B cell (primary cell): ENCODE results near the gene PTGDR2. TPM values are rescaled to one million over a fixed set of nuclear protein-coding genes. Genes with fewer than 3 reads are reported as not detected.

Source experiments
- ATAC-seq: fragments of 200-7000 bp; cut with Tn5 transposase; one replicate; pipeline ENCODE4 v1.10.0; 2021; ENCODE audit warnings: low read depth, mild to moderate bottlenecking, moderate number of reproducible peaks, moderate library complexity
- CTCF ChIA-PET: fragments of 350-600 bp; sonication (Branson Sonifier 250); formaldehyde crosslinking; loops from one replicate; lab custom pipeline; 2021; ENCODE audit warnings: antibody characterized with exemption, inconsistent platforms; lab: Charles Lee
- POLR2A ChIA-PET: fragments of 350-600 bp; sonication (Branson Sonifier 250); formaldehyde crosslinking; loops from one replicate; lab custom pipeline; 2021; ENCODE audit warnings: antibody characterized with exemption; lab: Charles Lee
- DNase-seq: peaks from one replicate; pipeline ENCODE4 v3.0.0; 2013
- H2AFZ ChIP-seq: 2 replicates; pipeline ENCODE4 v1.6.1; 2012; ENCODE audit warnings: mild to moderate bottlenecking, low read depth, low read length; ENCODE audit not compliant: insufficient read depth, poor library complexity, severe bottlenecking
- H3K27ac ChIP-seq, 2 donors: 1 replicate in 1 of 2; 2 replicates in 1 of 2; pipeline ENCODE4 v1.5.1; 2012 to 2013; ENCODE audit warnings: low read length in 2 of 2, mild to moderate bottlenecking in 2 of 2, moderate library complexity in 1 of 2
- H3K27me3 ChIP-seq, 4 experiments: fragments of 200-600 bp in 1 of 4; sonication (generic) in 1 of 4; replicated peaks in 1 of 4; 1 replicate in 2 of 4; 2 replicates in 2 of 4; pipeline versions ENCODE4 v1.6.1 to v1.7.0; 2013 to 2016; ENCODE audit warnings: low read length in 3 of 4, mild to moderate bottlenecking in 2 of 4, mixed read lengths in 1 of 4, moderate library complexity in 1 of 4; ENCODE audit not compliant: insufficient read depth in 4 of 4, control insufficient read depth in 3 of 4; ENCODE audit errors: control extremely low read depth in 1 of 4
- H3K36me3 ChIP-seq, 2 experiments: replicated peaks in 1 of 2; 1 replicate in 1 of 2; 2 replicates in 1 of 2; pipeline versions ENCODE4 v1.6.1 to v1.7.1; 2013; ENCODE audit warnings: low read length in 1 of 2; ENCODE audit not compliant: insufficient read depth in 2 of 2, control insufficient read depth in 1 of 2; ENCODE audit errors: control extremely low read depth in 1 of 2, extremely low read depth in 1 of 2
- H3K4me1 ChIP-seq, 2 donors: fragments of 200-600 bp in 1 of 2; sonication (generic) in 1 of 2; 1 replicate in 1 of 2; 2 replicates in 1 of 2; pipeline versions ENCODE4 v1.5.1 to v1.6.1; 2013 to 2017; ENCODE audit warnings: low read length in 2 of 2; ENCODE audit not compliant: control insufficient read depth in 2 of 2, insufficient read depth in 2 of 2
- H3K4me2 ChIP-seq: replicated peaks from 2 replicates; pipeline ENCODE3; 2012; ENCODE audit warnings: mild to moderate bottlenecking, low read depth, low read length; ENCODE audit not compliant: poor library complexity, severe bottlenecking
- H3K4me3 ChIP-seq, 5 experiments: fragments of 200-600 bp in 1 of 5; sonication (generic) in 1 of 5; 1 replicate in 3 of 5; 2 replicates in 2 of 5; pipeline versions ENCODE4 v1.5.1 to v1.7.0; 2011 to 2016; ENCODE audit warnings: low read length in 4 of 5, mild to moderate bottlenecking in 4 of 5, low read depth in 2 of 5, control low read depth in 1 of 5, moderate library complexity in 1 of 5; ENCODE audit not compliant: insufficient read depth in 1 of 5; ENCODE audit errors: control extremely low read depth in 1 of 5, extremely low read depth in 1 of 5
- H3K79me2 ChIP-seq: fragments of 200-600 bp; sonication (generic); one replicate; pipeline ENCODE4 v1.6.0; 2016; ENCODE audit warnings: low read length; ENCODE audit not compliant: control insufficient read depth, insufficient read depth
- H3K9ac ChIP-seq: fragments of 200-600 bp; sonication (generic); 2 replicates; pipeline ENCODE4 v1.6.1; 2017; ENCODE audit warnings: mild to moderate bottlenecking, low read length, moderate library complexity
- H3K9me3 ChIP-seq, 3 donors: one replicate each; pipeline versions ENCODE4 v1.6.1 to v1.7.1; 2013; ENCODE audit warnings: low read length in 2 of 3; ENCODE audit not compliant: control insufficient read depth in 2 of 3, insufficient read depth in 1 of 3; ENCODE audit errors: control extremely low read depth in 1 of 3
- H4K20me1 ChIP-seq: 2 replicates; pipeline ENCODE4 v1.6.0; 2012; ENCODE audit warnings: mild to moderate bottlenecking, low read length; ENCODE audit not compliant: insufficient read depth, control insufficient read depth, poor library complexity, severe bottlenecking
- H3K27ac Mint-ChIP-seq: one replicate; pipeline ENCODE4 v1.8.0; 2021; ENCODE audit warnings: mixed read lengths
- H3K27me3 Mint-ChIP-seq: one replicate; pipeline ENCODE4 v1.8.0; 2021; ENCODE audit warnings: mixed read lengths
- H3K4me1 Mint-ChIP-seq: one replicate; pipeline ENCODE4 v1.8.0; 2021; ENCODE audit warnings: mixed read lengths
- H3K4me3 Mint-ChIP-seq: one replicate; pipeline ENCODE4 v1.8.0; 2021; ENCODE audit warnings: mixed read lengths
- H3K9me3 Mint-ChIP-seq: one replicate; pipeline ENCODE4 v1.8.0; 2022; ENCODE audit warnings: mixed read lengths; ENCODE audit not compliant: insufficient read depth
- EZH2 ChIP-seq: IDR thresholded peaks from 2 replicates; pipeline ENCODE4 v1.6.1; 2012; ENCODE audit warnings: borderline replicate concordance, low read depth, mild to moderate bottlenecking, moderate library complexity, low read length; ENCODE audit not compliant: insufficient read depth, poor library complexity, severe bottlenecking
- WGBS: methylation state at CpG from one replicate; pipeline ENCODE4 v1.1.5; 2013; ENCODE audit warnings: missing lambda C conversion rate; ENCODE audit not compliant: insufficient coverage; 5-methylcytosine and 5-hydroxymethylcytosine counted together
- intact Hi-C: fragments of 100-400 bp; cut with micrococcal nuclease; formaldehyde crosslinking; loops from one replicate; pipeline ENCODE4 v1.10.0; 2022
- polyA plus RNA-seq: library from polyadenylated mRNA; depleted of rRNA; stranded (reverse); fragments of >200 nt; gene quantifications from 2 replicates; pipeline ENCODE4 v1.2.3, GENCODE V29; 2012
- total RNA-seq, 2 donors: library from RNA; stranded (reverse); fragments of 120-200 nt in 1 of 2; gene quantifications; 1 replicate in 1 of 2; 2 replicates in 1 of 2; pipeline versions ENCODE4 v1.2.3 to v1.2.4, GENCODE V29; 2013 to 2022
- TF ChIP-seq, protein P1 (sequence below): fragments of 200-600 bp; IDR thresholded peaks from one replicate; pipeline ENCODE4 v1.8.0; 2022; ENCODE audit warnings: antibody characterized with exemption, mild to moderate bottlenecking

Gene PTGDR2
- total and polyA plus RNA-seq, 2 donors (not counting 1 experiment from before 2014, with no cell fraction given), result 0.03 TPM; not detected in 1

DNA sequence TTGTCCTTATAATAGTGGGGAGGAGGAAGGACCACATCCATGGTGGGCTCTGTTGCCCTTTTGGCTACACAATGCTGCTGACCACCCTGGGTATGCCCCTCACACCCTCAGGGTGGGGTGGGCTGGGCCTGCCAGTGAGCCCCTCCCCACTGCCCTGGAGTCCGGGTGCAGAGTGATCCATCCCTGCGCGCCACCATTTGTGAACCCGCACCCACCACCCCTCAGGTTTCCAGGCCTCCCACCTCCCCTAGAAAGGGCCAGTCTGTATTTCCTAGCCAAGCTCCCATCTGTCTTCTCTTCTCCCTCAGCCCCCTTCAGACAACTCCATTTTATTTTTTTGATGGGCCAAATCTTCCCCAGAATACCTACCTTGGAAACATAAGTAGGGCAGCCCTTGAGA, 45.6 kb downstream of the PTGDR2 start:
- Mint-ChIP-seq H3K27ac (no peak overlapping the region), H3K4me1 (no peaks in the 10 kb centered on the region), H3K9me3 (no peaks in the 10 kb centered on the region), H3K27me3 (peaks cover 39% of the 10 kb centered on the region), H3K4me3 (no peak overlapping the region)
- H3K4me1 ChIP-seq, result no peaks in the 10 kb centered on the region
- H3K9me3 ChIP-seq, result no peaks in the 10 kb centered on the region
- no peak overlapping the region for H3K4me3 ChIP-seq
- H3K4me2 ChIP-seq, result no peak overlapping the region
- H3K27me3 ChIP-seq, result no peaks in the 10 kb centered on the region
- no peak overlapping the region for H2AFZ ChIP-seq
- POLR2A ChIA-PET, result no interaction called here
- H3K79me2 ChIP-seq, result no peaks in the 10 kb centered on the region
- H4K20me1 ChIP-seq, result no peaks in the 10 kb centered on the region
- no peaks in the 10 kb centered on the region for H3K36me3 ChIP-seq
- WGBS, result 96% methylated on average over 4 of the region's 4 CpGs
- CTCF ChIA-PET, result no interaction called here
- intact Hi-C loops, result no loop called here
- no peak for TF ChIP-seq EZH2
- TF ChIP-seq, protein P1, sequence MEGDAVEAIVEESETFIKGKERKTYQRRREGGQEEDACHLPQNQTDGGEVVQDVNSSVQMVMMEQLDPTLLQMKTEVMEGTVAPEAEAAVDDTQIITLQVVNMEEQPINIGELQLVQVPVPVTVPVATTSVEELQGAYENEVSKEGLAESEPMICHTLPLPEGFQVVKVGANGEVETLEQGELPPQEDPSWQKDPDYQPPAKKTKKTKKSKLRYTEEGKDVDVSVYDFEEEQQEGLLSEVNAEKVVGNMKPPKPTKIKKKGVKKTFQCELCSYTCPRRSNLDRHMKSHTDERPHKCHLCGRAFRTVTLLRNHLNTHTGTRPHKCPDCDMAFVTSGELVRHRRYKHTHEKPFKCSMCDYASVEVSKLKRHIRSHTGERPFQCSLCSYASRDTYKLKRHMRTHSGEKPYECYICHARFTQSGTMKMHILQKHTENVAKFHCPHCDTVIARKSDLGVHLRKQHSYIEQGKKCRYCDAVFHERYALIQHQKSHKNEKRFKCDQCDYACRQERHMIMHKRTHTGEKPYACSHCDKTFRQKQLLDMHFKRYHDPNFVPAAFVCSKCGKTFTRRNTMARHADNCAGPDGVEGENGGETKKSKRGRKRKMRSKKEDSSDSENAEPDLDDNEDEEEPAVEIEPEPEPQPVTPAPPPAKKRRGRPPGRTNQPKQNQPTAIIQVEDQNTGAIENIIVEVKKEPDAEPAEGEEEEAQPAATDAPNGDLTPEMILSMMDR, result no peak
- DNase-seq, result no peak
- no peak overlapping the region for H3K27ac ChIP-seq
- no peak overlapping the region for H3K9ac ChIP-seq
- ATAC-seq, result no peak

DNA sequence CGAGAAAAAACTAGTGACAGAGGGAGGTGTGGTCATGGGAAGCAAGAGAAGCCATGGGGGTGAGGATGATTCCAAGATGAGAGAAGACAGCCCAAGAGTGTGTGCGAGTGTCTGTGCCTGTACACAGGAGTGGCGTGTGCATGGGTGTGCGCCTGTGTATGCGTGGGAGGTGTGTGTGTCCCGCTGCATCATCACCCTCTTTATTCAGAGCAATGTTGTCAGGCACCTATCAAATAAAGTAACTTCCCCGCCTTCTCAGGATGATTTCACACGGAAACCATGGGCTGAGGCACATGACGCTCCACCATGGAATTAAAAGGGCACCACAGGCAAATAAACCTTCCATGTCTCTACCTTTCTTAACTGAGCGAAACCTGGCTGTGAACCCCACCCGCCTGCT, 46.1 kb downstream of the PTGDR2 start:
- ChIA-PET POLR2A (no interaction called here), CTCF (no interaction called here)
- Mint-ChIP-seq H3K4me1 (no peaks in the 10 kb centered on the region), H3K4me3 (no peak overlapping the region), H3K9me3 (no peaks in the 10 kb centered on the region), H3K27ac (no peak overlapping the region), H3K27me3 (peaks cover 39% of the 10 kb centered on the region)
- H3K79me2 ChIP-seq, result no peaks in the 10 kb centered on the region
- H3K27me3 ChIP-seq, result no peaks in the 10 kb centered on the region
- H3K4me1 ChIP-seq, result no peaks in the 10 kb centered on the region
- H2AFZ ChIP-seq, result no peak overlapping the region
- DNase-seq, result no peak
- intact Hi-C loops, result no loop called here
- no peak overlapping the region for H3K4me3 ChIP-seq
- no peaks in the 10 kb centered on the region for H4K20me1 ChIP-seq
- WGBS, result 96% methylated on average over 9 of the region's 11 CpGs
- H3K9me3 ChIP-seq, result no peaks in the 10 kb centered on the region
- TF ChIP-seq EZH2, result no peak
- TF ChIP-seq, protein P1, result no peak
- no peaks in the 10 kb centered on the region for H3K36me3 ChIP-seq
- H3K27ac ChIP-seq, result no peak overlapping the region
- H3K4me2 ChIP-seq, result no peak overlapping the region
- H3K9ac ChIP-seq, result no peak overlapping the region
- no peak for ATAC-seq
